ENCODE data around the gene COMMD3. TPM values are rescaled to one million over a fixed set of nuclear protein-coding genes. Genes with fewer than 3 reads are reported as not detected.

Gene COMMD3
- total and polyA plus RNA-seq, 2 of the 8 experiments (the other 6 are each of a cell fraction or from before 2014, with no cell fraction given): 2.3 to 2.7 TPM

- no peak for TF ChIP-seq CHD7 (IDR thresholded peaks at IDR 0.05; ENCODE audit: insufficient replicate concordance, low read length)
- no peak for TF ChIP-seq CTBP2 (IDR thresholded peaks at IDR 0.05; ENCODE audit: borderline replicate concordance, insufficient read depth, insufficient read length, low read length)
- TF ChIP-seq FOSL1 (IDR thresholded peaks at IDR 0.05; ENCODE audit: insufficient read depth, low read depth, low read length): no peak
- TF ChIP-seq RFX5 (IDR thresholded peaks at IDR 0.05; ENCODE audit: borderline replicate concordance, low read depth, low read length): no peak
These were observed 835 bp downstream of the COMMD3 start (continued) for GRCh38 chr10:22317076-22317370.

Data from H1 (cell line).